ENCODE results near the gene KDM8. TPM values are rescaled to one million over a fixed set of nuclear protein-coding genes. Genes with fewer than 3 reads are reported as not detected.
A peak's percentile ranks its signal among the peaks of the same experiment; 100 is the strongest.

The KDM8 gene
- total and polyA plus RNA-seq, 9 of the 15 experiments (the other 6 are each of a cell fraction or from before 2014, with no cell fraction given): 0.61 to 9.1 (median 5.4) TPM

GRCh38 chr16:27257271-27257670 lies 53.9 kb downstream of the KDM8 start:
- H3K79me2 ChIP-seq (ENCODE audit: control insufficient read depth, insufficient read depth, low read length): 0 out of 3 replicates have a peak, but pooled peaks cover 4% of the 10 kb centered on the region
- WGBS (ENCODE audit: insufficient coverage, low coverage, missing lambda C conversion rate): 84% methylated on average over 14 of the region's 14 CpGs
- no peak for DNase-seq (ENCODE audit: extremely low read depth in 1 of 4, low spot score in 3 of 4)
- BruUV-seq (replicated peaks): no TSS peak
- in situ Hi-C loops (cut with MboI): no loop called here
- H2AFZ ChIP-seq (ENCODE audit: low read depth, low read length): no peak overlapping the region
- H3K4me1 ChIP-seq (replicated peaks in 1 of 2; ENCODE audit: control insufficient read depth in 2 of 2, insufficient read depth in 2 of 2, low read length in 2 of 2): peaks cover 0 to 3% of the 10 kb centered on the region in 2 experiments; a peak in 2 of 5 replicates
- H3K36me3 ChIP-seq (ENCODE audit: control insufficient read depth, insufficient read depth, low read length): peaks cover 21% of the 10 kb centered on the region; the same call in 2 of the 3 replicates
- H4K20me1 ChIP-seq (replicated peaks; ENCODE audit: control insufficient read depth, insufficient read depth, low read length): no peaks in the 10 kb centered on the region
- ChIA-PET POLR2A (no interaction called here), CTCF (ENCODE audit: low intra/inter-chr PET ratio) (no interaction called here)
- no peaks in the 10 kb centered on the region for H3K9me1 ChIP-seq (ENCODE audit: control insufficient read depth, insufficient read depth, low read length)
- H3K4me3 ChIP-seq: no peak overlapping the region
- no peak overlapping the region for H3K4me2 ChIP-seq (ENCODE audit: insufficient read depth, low read length)
- peak overlapping the region in 1 of 2 experiments; percentile 40; a peak in 1 of 4 replicates for H3K9ac ChIP-seq (ENCODE audit: insufficient read depth in 1 of 2, low read depth in 2 of 2, low read length in 2 of 2)
- no peak for FAIRE-seq
- no peaks in the 10 kb centered on the region for H3K9me3 ChIP-seq (replicated peaks; ENCODE audit: control insufficient read depth, insufficient read depth, low read depth, low read length)
- H3K27ac ChIP-seq (ENCODE audit: extremely low read depth, low read depth, low read length): no peak overlapping the region
- intact Hi-C loops (cut with micrococcal nuclease): no loop called here
- H3K27me3 ChIP-seq (ENCODE audit: control insufficient read depth in 2 of 2, insufficient read depth in 2 of 2, low read length in 2 of 2): no peaks in the 10 kb centered on the region
- ATAC-seq: no peak
- no peak for TF ChIP-seq KLF13 (tag; IDR thresholded peaks at IDR 0.05; ENCODE audit: borderline replicate concordance, low read depth)
- no peak for TF ChIP-seq KAT8 (IDR thresholded peaks at IDR 0.05; ENCODE audit: low read depth)
- TF ChIP-seq, protein P1, sequence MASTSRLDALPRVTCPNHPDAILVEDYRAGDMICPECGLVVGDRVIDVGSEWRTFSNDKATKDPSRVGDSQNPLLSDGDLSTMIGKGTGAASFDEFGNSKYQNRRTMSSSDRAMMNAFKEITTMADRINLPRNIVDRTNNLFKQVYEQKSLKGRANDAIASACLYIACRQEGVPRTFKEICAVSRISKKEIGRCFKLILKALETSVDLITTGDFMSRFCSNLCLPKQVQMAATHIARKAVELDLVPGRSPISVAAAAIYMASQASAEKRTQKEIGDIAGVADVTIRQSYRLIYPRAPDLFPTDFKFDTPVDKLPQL (IDR thresholded peaks at IDR 0.05; ENCODE audit: extremely low read depth, insufficient read length): no peak
- no peak for TF ChIP-seq KLF10 (CRISPR knock-in tag; IDR thresholded peaks at IDR 0.05)
- TF ChIP-seq ZNF124 (CRISPR knock-in tag; IDR thresholded peaks at IDR 0.05): no peak
- no peak for TF ChIP-seq ZFP1 (CRISPR knock-in tag; IDR thresholded peaks at IDR 0.05)
- no peak for TF ChIP-seq ZNF780A (CRISPR knock-in tag; IDR thresholded peaks at IDR 0.05)
- TF ChIP-seq ZFPM2 (CRISPR knock-in tag; IDR thresholded peaks at IDR 0.05): no peak
- TF ChIP-seq, protein P2, sequence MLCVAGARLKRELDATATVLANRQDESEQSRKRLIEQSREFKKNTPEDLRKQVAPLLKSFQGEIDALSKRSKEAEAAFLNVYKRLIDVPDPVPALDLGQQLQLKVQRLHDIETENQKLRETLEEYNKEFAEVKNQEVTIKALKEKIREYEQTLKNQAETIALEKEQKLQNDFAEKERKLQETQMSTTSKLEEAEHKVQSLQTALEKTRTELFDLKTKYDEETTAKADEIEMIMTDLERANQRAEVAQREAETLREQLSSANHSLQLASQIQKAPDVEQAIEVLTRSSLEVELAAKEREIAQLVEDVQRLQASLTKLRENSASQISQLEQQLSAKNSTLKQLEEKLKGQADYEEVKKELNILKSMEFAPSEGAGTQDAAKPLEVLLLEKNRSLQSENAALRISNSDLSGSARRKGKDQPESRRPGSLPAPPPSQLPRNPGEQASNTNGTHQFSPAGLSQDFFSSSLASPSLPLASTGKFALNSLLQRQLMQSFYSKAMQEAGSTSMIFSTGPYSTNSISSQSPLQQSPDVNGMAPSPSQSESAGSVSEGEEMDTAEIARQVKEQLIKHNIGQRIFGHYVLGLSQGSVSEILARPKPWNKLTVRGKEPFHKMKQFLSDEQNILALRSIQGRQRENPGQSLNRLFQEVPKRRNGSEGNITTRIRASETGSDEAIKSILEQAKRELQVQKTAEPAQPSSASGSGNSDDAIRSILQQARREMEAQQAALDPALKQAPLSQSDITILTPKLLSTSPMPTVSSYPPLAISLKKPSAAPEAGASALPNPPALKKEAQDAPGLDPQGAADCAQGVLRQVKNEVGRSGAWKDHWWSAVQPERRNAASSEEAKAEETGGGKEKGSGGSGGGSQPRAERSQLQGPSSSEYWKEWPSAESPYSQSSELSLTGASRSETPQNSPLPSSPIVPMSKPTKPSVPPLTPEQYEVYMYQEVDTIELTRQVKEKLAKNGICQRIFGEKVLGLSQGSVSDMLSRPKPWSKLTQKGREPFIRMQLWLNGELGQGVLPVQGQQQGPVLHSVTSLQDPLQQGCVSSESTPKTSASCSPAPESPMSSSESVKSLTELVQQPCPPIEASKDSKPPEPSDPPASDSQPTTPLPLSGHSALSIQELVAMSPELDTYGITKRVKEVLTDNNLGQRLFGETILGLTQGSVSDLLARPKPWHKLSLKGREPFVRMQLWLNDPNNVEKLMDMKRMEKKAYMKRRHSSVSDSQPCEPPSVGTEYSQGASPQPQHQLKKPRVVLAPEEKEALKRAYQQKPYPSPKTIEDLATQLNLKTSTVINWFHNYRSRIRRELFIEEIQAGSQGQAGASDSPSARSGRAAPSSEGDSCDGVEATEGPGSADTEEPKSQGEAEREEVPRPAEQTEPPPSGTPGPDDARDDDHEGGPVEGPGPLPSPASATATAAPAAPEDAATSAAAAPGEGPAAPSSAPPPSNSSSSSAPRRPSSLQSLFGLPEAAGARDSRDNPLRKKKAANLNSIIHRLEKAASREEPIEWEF (CRISPR knock-in tag; IDR thresholded peaks at IDR 0.05): no peak
- no peak for TF ChIP-seq ETV5 (CRISPR knock-in tag; IDR thresholded peaks at IDR 0.05; ENCODE audit: low read depth)
- no peak for TF ChIP-seq ZNF431 (CRISPR knock-in tag; IDR thresholded peaks at IDR 0.05)
- no peak for TF ChIP-seq NFIX (CRISPR knock-in tag; IDR thresholded peaks at IDR 0.05; ENCODE audit: low read depth)
- no peak for TF ChIP-seq CREB1 (IDR thresholded peaks at IDR 0.05)
- no peak for TF ChIP-seq CREB1 (CRISPR knock-in tag; IDR thresholded peaks at IDR 0.05)
- TF ChIP-seq CC2D1A (IDR thresholded peaks at IDR 0.05): no peak
- TF ChIP-seq CBX8 (IDR thresholded peaks at IDR 0.05; ENCODE audit: borderline replicate concordance, extremely low read depth, low read depth, low read length, poor library complexity, severe bottlenecking): no peak

Data from K562 (cell line).